HG03280 (cell line): ENCODE data around the gene GOT2.
"Not testable (repeated sequence)": the region's sequence is repeated elsewhere in the genome, so short reads cannot be mapped to it uniquely, and the experiment has no call there.

ENCODE experiments used
- ATAC-seq: cut with Tn5 transposase; IDR thresholded peaks from one replicate; pipeline ENCODE4 v1.9.1; 2021; ENCODE audit warnings: mild to moderate bottlenecking, moderate library complexity; ENCODE audit not compliant: unreplicated experiment

Gene GOT2

GRCh38 chr16:58723109-58723508 is 11.0 kb downstream of the GOT2 start:
- no peak for ATAC-seq

DNA sequence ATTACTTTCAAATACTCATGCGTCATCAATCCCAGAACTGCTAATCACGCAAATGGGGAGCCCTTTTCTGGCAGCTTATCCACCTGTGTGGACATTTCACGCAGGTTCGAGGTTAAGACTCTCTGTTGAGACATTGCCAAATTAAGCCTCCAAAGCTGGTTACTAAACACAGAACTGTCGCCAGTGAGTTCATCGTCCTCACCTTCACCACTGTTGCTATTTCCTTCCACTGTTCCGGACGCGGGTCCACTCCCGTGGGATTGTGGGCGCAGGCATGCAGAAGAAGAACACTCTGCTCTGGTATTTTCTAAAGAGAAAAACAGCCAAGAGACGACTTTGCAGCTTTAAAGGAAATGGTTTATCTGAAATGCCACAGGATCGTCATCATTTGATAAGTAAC is 16.1 kb downstream of the GOT2 start:
- no peak for ATAC-seq

GRCh38 chr16:58716468-58716867 is 17.6 kb downstream of the GOT2 start:
- no peak for ATAC-seq

DNA sequence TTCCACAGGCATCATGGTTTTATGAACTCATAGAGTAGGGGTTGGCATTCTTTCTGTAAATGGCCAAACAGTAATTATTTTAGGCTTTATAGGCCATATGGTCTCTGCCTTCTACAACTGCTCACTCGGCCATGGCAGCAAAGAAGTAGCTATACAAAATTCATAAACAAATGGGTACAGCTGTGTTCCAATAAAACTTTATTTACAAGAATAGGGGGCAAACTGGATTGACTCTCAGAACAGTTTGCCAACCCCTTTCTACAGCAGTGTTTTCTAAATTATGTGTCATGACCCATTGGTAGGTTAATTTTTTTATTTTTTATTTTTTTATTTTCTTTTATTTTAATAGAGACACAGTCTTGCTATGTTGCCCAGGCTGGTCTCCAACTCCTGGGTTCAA is 20.4 kb downstream of the GOT2 start:
- no peak for ATAC-seq

GRCh38 chr16:58709333-58709732 is 24.8 kb downstream of the GOT2 start:
- ATAC-seq, result no peak

DNA sequence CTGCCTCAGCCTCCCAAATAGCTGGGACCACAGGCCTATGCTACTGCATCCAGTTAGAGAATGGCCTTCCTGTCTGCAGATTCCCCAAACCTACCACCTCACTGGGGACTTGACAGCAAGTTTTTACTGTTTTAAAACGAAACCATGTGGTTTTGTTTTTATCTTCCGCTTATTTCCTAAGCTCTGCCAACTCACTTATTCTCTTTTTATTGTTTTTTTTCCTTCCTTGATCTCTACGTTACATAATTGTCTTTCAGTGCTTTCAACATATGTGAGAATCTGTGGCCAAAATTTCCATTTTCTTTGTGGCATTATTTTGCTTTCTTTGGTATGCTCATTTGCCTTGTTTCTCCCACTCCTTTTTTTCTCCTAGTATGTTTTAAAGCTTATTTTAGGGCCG is 35.0 kb downstream of the GOT2 start:
- ATAC-seq, result no peak

GRCh38 chr16:58695368-58695767 is 38.7 kb downstream of the GOT2 start:
- no peak for ATAC-seq

DNA sequence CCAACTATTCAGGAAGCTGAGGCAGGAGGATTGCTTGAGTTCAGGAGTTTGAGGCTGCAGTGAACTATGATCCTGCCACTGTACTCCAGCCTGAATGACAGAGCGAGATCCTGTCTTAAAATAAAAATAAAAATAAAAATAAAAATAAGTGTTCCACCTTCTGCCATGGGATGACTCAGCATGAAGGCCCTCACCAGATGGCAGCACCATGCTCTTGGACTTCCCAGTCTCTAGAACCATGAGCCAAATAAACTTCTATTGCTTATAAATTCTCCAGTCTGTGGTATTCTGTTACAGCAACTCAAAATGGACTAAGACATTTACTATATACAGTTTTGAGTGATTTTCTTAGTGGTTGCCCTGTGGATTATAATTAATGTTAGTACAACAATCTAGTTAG is 41.7 kb downstream of the GOT2 start:
- ATAC-seq, result no peak

DNA sequence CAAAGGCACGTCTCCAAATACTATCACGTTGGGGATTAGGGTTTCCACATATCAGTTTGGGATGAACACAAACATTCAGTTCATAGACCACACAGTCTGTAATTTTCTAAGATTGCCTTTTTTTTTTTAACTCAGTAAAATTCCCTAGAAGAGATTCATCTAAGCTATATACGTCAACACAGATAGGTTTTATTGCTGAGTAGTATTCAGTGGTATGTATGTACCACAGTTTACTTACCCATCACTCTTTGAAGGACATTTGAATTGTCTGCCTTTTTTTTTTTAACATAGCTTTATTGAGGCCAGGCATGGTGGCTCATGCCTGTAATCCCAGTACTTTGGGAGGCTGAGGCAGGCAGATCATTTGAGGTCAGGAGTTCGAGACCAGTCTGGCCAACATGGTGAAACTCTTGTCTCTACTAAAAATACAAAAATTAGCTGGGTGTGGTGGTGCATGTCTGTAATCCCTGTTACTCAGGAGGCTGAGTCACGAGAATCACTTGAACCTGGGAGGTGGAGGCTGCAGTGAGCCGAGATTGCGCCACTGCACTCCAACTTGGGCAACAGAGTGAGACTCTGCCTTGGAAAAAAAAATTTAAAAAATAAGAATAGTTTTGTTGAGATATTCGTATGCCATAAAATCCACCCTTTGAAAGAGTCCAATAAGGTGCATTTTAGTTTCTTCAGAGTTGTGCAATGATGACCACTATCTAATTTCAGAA is 47.0 kb downstream of the GOT2 start:
- ATAC-seq, result not testable (repeated sequence)

- ATAC-seq, result no peak
These were observed 49.0 kb downstream of the GOT2 start for GRCh38 chr16:58685084-58685449.

GRCh38 chr16:58684354-58685083 is 49.6 kb downstream of the GOT2 start, which contains the start of gene SLC38A7:
TSS of gene SLC38A7 (minus strand) at chr16:58684770. CDS start at chr16:58680126, 4,644 bp downstream.
- peak; percentile 98 for ATAC-seq

DNA sequence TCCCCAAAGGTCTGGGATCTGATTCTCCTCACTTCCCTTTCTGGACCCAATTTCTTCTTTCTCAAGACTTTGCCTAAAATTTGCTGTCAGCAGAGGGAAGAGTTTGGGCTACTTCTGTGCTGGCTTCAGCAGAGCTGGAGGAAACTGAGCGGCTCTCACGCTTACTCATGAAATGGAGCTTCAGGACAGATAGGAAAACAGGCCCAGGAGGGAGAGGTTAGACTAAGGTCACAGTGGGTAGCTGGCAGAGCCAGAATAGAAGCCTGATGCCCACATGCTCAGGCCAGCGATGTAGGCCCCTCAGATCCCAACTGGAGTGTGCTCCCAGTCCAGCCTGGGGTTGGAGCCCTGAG is 50.1 kb downstream of the GOT2 start:
- ATAC-seq, result no peak

- ATAC-seq, result no peak
These were observed 54.4 kb downstream of the GOT2 start for GRCh38 chr16:58679763-58680162.

GRCh38 chr16:58678716-58679115 is 55.4 kb downstream of the GOT2 start:
- no peak for ATAC-seq

- ATAC-seq, result no peak
These were observed 55.8 kb downstream of the GOT2 start for GRCh38 chr16:58678269-58678668.

DNA sequence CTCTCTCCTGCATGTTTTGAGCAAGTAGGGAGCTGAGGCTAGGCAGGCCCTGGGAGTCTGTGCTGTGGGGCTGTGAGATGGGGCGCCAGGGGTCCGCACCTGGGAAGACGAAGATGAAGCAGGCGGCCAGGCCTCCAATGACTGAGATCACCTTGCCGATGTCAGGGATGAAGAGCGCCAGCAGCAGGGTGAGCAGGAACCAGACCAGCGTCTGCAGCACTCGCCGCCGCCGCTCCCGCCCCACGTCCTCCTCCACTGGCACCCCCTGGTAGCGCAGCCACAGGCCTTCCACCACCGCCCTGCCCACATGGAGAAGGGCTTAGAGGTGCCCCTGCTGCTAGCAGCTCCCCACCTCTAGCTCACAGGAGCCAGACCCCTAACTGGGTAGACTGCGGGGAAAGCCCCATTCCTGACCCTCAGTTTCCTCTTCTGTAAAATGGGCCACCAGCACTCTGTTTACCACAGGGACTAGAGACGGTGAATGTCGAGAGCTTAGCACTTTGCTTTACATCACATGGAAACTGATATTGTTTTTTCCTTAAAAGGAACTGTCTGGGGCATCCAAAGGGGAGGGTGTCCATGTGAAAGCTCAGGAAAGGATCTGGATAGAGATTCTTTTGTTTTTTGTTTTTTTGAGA is 63.1 kb downstream of the GOT2 start:
- no peak for ATAC-seq

DNA sequence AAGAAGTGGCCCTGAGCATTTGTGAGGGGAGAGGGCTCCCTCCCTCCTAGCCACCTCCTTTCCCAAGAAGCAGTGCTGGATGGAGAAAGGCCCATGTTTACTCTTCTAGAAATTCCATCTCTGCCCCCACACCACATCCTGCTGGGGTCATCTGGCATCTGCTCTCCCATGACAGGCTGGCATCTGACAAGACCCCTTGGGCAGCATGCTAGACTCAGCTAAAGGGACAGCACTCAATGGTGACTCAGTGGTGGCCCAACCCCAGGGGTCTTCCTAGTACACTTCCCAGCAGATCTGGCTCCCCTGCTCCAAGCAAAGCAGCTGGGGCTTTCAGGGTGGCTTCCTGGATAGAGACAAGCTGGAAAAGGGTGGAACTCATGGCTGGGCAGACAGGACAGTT is 63.9 kb downstream of the GOT2 start:
- ATAC-seq, result no peak

DNA sequence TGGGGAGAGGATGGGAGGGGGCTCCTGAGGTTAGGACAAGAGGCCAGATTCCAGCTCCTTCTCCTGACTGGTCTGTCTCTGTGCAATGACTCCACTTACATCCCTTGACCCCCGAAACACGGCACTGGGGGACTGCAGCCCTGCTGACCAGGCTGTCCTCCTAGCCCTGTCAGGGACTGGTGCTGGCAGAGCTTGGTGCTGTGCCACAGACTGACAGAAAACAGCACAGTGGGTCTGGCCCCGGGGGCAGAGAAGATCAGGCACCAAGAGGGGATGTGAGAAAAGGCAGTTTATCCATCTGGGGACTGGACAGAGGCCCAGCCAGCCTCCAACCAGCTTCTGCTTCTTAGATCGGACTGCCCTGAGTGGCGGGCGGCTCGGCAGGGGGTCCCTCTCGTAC is 68.9 kb downstream of the GOT2 start:
- no peak for ATAC-seq

DNA sequence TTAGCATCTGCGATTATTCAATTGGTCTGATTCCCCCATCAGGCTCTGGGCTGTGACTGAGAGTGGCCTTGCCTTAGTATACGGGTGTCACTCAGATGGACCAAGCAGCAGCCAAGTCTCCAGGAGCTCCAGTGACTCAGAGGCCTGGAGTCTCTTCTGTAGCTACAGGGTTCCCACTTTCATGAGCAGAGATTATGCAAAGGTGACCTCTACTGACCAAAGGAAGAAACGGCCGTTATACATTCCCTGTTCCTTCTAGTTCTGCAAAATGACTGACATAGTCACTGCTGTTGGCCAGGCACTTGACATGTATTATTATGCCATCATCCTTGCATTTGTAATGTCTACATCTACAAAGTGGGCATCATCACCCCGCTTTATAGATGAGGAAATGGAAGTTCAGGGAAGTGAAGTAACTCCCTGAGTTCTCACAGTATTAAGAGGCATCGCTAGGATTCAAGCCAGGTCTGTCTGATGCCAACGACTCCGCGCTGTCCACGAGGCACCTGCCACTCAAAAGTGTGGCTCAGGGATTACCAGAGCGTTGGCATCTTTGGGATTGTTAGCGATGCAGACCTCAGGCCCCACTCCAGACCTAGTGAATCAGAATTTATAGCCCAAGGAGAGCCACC is 72.8 kb downstream of the GOT2 start:
- ATAC-seq, result peak; percentile 85

GRCh38 chr16:58659911-58660310 is 74.2 kb downstream of the GOT2 start:
- ATAC-seq, result not testable (repeated sequence)

GRCh38 chr16:58658796-58659211 is 75.3 kb downstream of the GOT2 start:
- no peak for ATAC-seq
